GM19099 (cell line): ENCODE measurements around the gene PITPNB.

Source experiments
- POLR2A ChIP-seq: IDR thresholded peaks from 3 replicates; pipeline ENCODE4 v1.6.1; 2011; ENCODE audit warnings: low read depth; ENCODE audit not compliant: insufficient read length; ENCODE audit errors: extremely low read depth

PITPNB gene

GRCh38 chr22:27900153-27900552, 18.9 kb downstream of the PITPNB start:
- no peak for TF ChIP-seq POLR2A

- no peak for TF ChIP-seq POLR2A
Observed at GRCh38 chr22:27896245-27896644, 22.8 kb downstream of the PITPNB start.

- peak; percentile 50 for TF ChIP-seq POLR2A
Observed at GRCh38 chr22:27895600-27895999, 23.5 kb downstream of the PITPNB start.

- no peak for TF ChIP-seq POLR2A
Observed at GRCh38 chr22:27892811-27893210, 26.2 kb downstream of the PITPNB start.

GRCh38 chr22:27892064-27892463, 27.0 kb downstream of the PITPNB start:
- TF ChIP-seq POLR2A: no peak

- TF ChIP-seq POLR2A: no peak
Observed at GRCh38 chr22:27888310-27888709, 30.7 kb downstream of the PITPNB start.

GRCh38 chr22:27886843-27887151, 32.3 kb downstream of the PITPNB start:
- TF ChIP-seq POLR2A: no peak

- TF ChIP-seq POLR2A: no peak
Observed at GRCh38 chr22:27885977-27886842, 32.8 kb downstream of the PITPNB start.

GRCh38 chr22:27883656-27884350, 35.3 kb downstream of the PITPNB start:
- TF ChIP-seq POLR2A: no peak

- TF ChIP-seq POLR2A: no peak
Observed at GRCh38 chr22:27882507-27883290, 36.4 kb downstream of the PITPNB start.

- no peak for TF ChIP-seq POLR2A
Observed at GRCh38 chr22:27881421-27881820, 37.6 kb downstream of the PITPNB start.

GRCh38 chr22:27880778-27881394, 38.2 kb downstream of the PITPNB start:
- TF ChIP-seq POLR2A: no peak

- no peak for TF ChIP-seq POLR2A
Observed at GRCh38 chr22:27879923-27880322, 39.1 kb downstream of the PITPNB start.

GRCh38 chr22:27878541-27878940, 40.5 kb downstream of the PITPNB start:
- no peak for TF ChIP-seq POLR2A

- no peak for TF ChIP-seq POLR2A
Observed at GRCh38 chr22:27877501-27877900, 41.6 kb downstream of the PITPNB start.
